ENCODE results near the gene OPRM1. TPM values are rescaled to one million over a fixed set of nuclear protein-coding genes. Genes with fewer than 3 reads are reported as not detected.

Gene OPRM1
- total RNA-seq, 4 donors from 2014 or later, result not detected

- no peak for TF ChIP-seq POLR2A (IDR thresholded peaks at IDR 0.05)
- TF ChIP-seq CTCF (IDR thresholded peaks at IDR 0.05), result no peak
- no peaks in the 10 kb centered on the region for H3K36me3 ChIP-seq
- no peaks in the 10 kb centered on the region for H3K4me1 ChIP-seq
- DNase-seq, result no peak
- no peak overlapping the region for H3K27ac ChIP-seq
- H3K4me3 ChIP-seq, result no peak overlapping the region
- no peaks in the 10 kb centered on the region for H3K9me3 ChIP-seq
- H3K27me3 ChIP-seq, result no peaks in the 10 kb centered on the region
Measured at GRCh38 chr6:154219250-154219649, 180.2 kb downstream of the OPRM1 start.

- no peak for DNase-seq
- no peak overlapping the region for H3K27ac ChIP-seq
- TF ChIP-seq CTCF (IDR thresholded peaks at IDR 0.05) (no peak), POLR2A (IDR thresholded peaks at IDR 0.05) (no peak)
- H3K27me3 ChIP-seq, result no peaks in the 10 kb centered on the region
- no peak overlapping the region for H3K4me3 ChIP-seq
- no peaks in the 10 kb centered on the region for H3K9me3 ChIP-seq
- no peaks in the 10 kb centered on the region for H3K36me3 ChIP-seq
- H3K4me1 ChIP-seq, result no peaks in the 10 kb centered on the region
Measured at GRCh38 chr6:154222716-154223115, 183.7 kb downstream of the OPRM1 start.

- TF ChIP-seq CTCF (IDR thresholded peaks at IDR 0.05) (no peak), POLR2A (IDR thresholded peaks at IDR 0.05) (no peak)
- H3K27ac ChIP-seq, result no peak overlapping the region
Measured at GRCh38 chr6:154223296-154223695, 184.3 kb downstream of the OPRM1 start.

GRCh38 chr6:154226461-154226860, 187.4 kb downstream of the OPRM1 start:
- TF ChIP-seq CTCF (IDR thresholded peaks at IDR 0.05) (no peak), POLR2A (IDR thresholded peaks at IDR 0.05) (no peak)
- Histone ChIP-seq H3K9me3 (no peaks in the 10 kb centered on the region), H3K27me3 (no peaks in the 10 kb centered on the region), H3K4me1 (peaks cover 0 to 4% (median 0%) of the 10 kb centered on the region in 4 donors), H3K36me3 (no peaks in the 10 kb centered on the region), H3K4me3 (no peak overlapping the region), H3K27ac (no peak overlapping the region)
- DNase-seq, result no peak

More at GRCh38 chr6:154223296-154223695, 184.3 kb downstream of the OPRM1 start:
- Histone ChIP-seq H3K27me3 (no peaks in the 10 kb centered on the region), H3K4me3 (no peak overlapping the region), H3K9me3 (no peaks in the 10 kb centered on the region), H3K36me3 (no peaks in the 10 kb centered on the region), H3K4me1 (no peaks in the 10 kb centered on the region)
- DNase-seq, result no peak

- no peaks in the 10 kb centered on the region for H3K36me3 ChIP-seq
- H3K4me1 ChIP-seq, result peaks cover 0 to 4% (median 0%) of the 10 kb centered on the region in 4 donors
- H3K27me3 ChIP-seq, result no peaks in the 10 kb centered on the region
- TF ChIP-seq CTCF (IDR thresholded peaks at IDR 0.05) (no peak), POLR2A (IDR thresholded peaks at IDR 0.05) (no peak)
- no peak for DNase-seq
- no peaks in the 10 kb centered on the region for H3K9me3 ChIP-seq
- no peak overlapping the region for H3K4me3 ChIP-seq
- no peak overlapping the region for H3K27ac ChIP-seq
Measured at GRCh38 chr6:154227862-154228520, 189.0 kb downstream of the OPRM1 start.

Measured in Peyer's patch (tissue), 4 donors.